ENCODE results near the gene PATL2. TPM values are rescaled to one million over a fixed set of nuclear protein-coding genes. Genes with fewer than 3 reads are reported as not detected.

The PATL2 gene
- total and polyA plus RNA-seq, 2 experiments from 2014 or later, result 0.26 TPM; not detected in 1

- no peak for TF ChIP-seq EZH2phosphoT487 (IDR thresholded peaks at IDR 0.05; ENCODE audit: insufficient read depth, low read depth)
- no peak for TF ChIP-seq EZH2 (IDR thresholded peaks at IDR 0.05; ENCODE audit: insufficient read depth, poor library complexity, severe bottlenecking)
- H4K20me1 ChIP-seq (ENCODE audit: insufficient read depth), result no peaks in the 10 kb centered on the region
- peaks cover 8% of the 10 kb centered on the region; the same call in 1 of the 2 replicates for H3F3A ChIP-seq (ENCODE audit: insufficient read depth)
- H3K4me3 ChIP-seq, result peak within 1 kb of the TSS; percentile 100
- no peaks in the 10 kb centered on the region for H3K9me3 ChIP-seq (ENCODE audit: low read depth)
- in situ Hi-C loops (cut with MboI), result loop anchor here (10.0 kb wide), 1 partner anchor 71 kb away; the partner anchor contains the start of gene TRIM69
- peaks cover 5% of the 10 kb centered on the region; the same call in 1 of the 2 replicates for H3K36me3 ChIP-seq (ENCODE audit: low read depth)
- peak within 1 kb of the TSS; percentile 100 for H3K4me2 ChIP-seq (ENCODE audit: unreplicated experiment)
- no peaks in the 10 kb centered on the region for H3K9me2 ChIP-seq (ENCODE audit: insufficient read depth)
- peak within 1 kb of the TSS; percentile 80 for H3K27ac ChIP-seq
- H3K4me1 ChIP-seq (ENCODE audit: insufficient read depth), result peaks cover 10% of the 10 kb centered on the region
- H3K27me3 ChIP-seq (replicated peaks; ENCODE audit: insufficient read depth), result no peaks in the 10 kb centered on the region
- peak within 1 kb of the TSS; percentile 94 for H3K9ac ChIP-seq
- peak; percentile 99 for DNase-seq
- peaks cover 36% of the 10 kb centered on the region for H3K79me2 ChIP-seq (ENCODE audit: insufficient read depth)
- WGBS, 2 experiments (ENCODE audit: low coverage in 1 of 2, low lambda C conversion rate in 2 of 2, missing lambda C conversion rate in 2 of 2), result 9 to 11% methylated on average over 39 to 45 of the region's 53 CpGs
- H2AFZ ChIP-seq, result peak within 1 kb of the TSS; percentile 100
These were observed 47.5 kb downstream of the PATL2 start, which contains the start of gene SPG11 for GRCh38 chr15:44663410-44664308. Gene SPG11 (minus strand): TSS chr15:44663662. CDS start chr15:44663647, 15 bp downstream.

GRCh38 chr15:44662478-44663409 is 48.4 kb downstream of the PATL2 start:
- Histone ChIP-seq H3K4me2 (ENCODE audit: unreplicated experiment) (peak overlapping the region; percentile 100), H3K9me2 (ENCODE audit: insufficient read depth) (no peaks in the 10 kb centered on the region), H3K79me2 (ENCODE audit: insufficient read depth) (peaks cover 36% of the 10 kb centered on the region), H3K9me3 (ENCODE audit: low read depth) (no peaks in the 10 kb centered on the region), H3F3A (ENCODE audit: insufficient read depth) (peaks cover 8% of the 10 kb centered on the region; the same call in 1 of the 2 replicates), H3K4me3 (peak overlapping the region; percentile 100), H2AFZ (peak overlapping the region; percentile 95), H3K9ac (peak overlapping the region; percentile 94), H3K4me1 (ENCODE audit: insufficient read depth) (peaks cover 10% of the 10 kb centered on the region), H3K27ac (peak overlapping the region; percentile 80), H4K20me1 (ENCODE audit: insufficient read depth) (no peaks in the 10 kb centered on the region), H3K36me3 (ENCODE audit: low read depth) (peaks cover 6% of the 10 kb centered on the region; the same call in 1 of the 2 replicates), H3K27me3 (replicated peaks; ENCODE audit: insufficient read depth) (no peaks in the 10 kb centered on the region)
- 18 to 23% methylated on average over 26 to 32 of the region's 34 CpGs for WGBS, 2 experiments (ENCODE audit: low coverage in 1 of 2, low lambda C conversion rate in 2 of 2, missing lambda C conversion rate in 2 of 2)
- peak; percentile 81 for DNase-seq
- no peak for TF ChIP-seq EZH2phosphoT487 (IDR thresholded peaks at IDR 0.05; ENCODE audit: insufficient read depth, low read depth)
- TF ChIP-seq EZH2 (IDR thresholded peaks at IDR 0.05; ENCODE audit: insufficient read depth, poor library complexity, severe bottlenecking), result no peak
- in situ Hi-C loops (cut with MboI), result loop anchor here (10.0 kb wide), 1 partner anchor 72 kb away; the partner anchor contains the start of gene TRIM69

GRCh38 chr15:44661576-44661975 is 49.5 kb downstream of the PATL2 start:
- H3K27me3 ChIP-seq (replicated peaks; ENCODE audit: insufficient read depth), result no peaks in the 10 kb centered on the region
- H3K27ac ChIP-seq, result no peak overlapping the region
- H3K79me2 ChIP-seq (ENCODE audit: insufficient read depth), result peaks cover 36% of the 10 kb centered on the region
- H4K20me1 ChIP-seq (ENCODE audit: insufficient read depth), result no peaks in the 10 kb centered on the region
- H3K4me1 ChIP-seq (ENCODE audit: insufficient read depth), result peaks cover 10% of the 10 kb centered on the region
- H3F3A ChIP-seq (ENCODE audit: insufficient read depth), result peaks cover 8% of the 10 kb centered on the region; the same call in 1 of the 2 replicates
- in situ Hi-C loops (cut with MboI), result loop anchor here (10.0 kb wide), 1 partner anchor 73 kb away; the partner anchor contains the start of gene TRIM69
- H3K36me3 ChIP-seq (ENCODE audit: low read depth), result peaks cover 14% of the 10 kb centered on the region; the same call in 1 of the 2 replicates
- H3K9ac ChIP-seq, result peak overlapping the region; percentile 94
- peak overlapping the region; percentile 100; the same call in 1 of the 2 replicates for H3K4me3 ChIP-seq
- DNase-seq, result no peak
- no peaks in the 10 kb centered on the region for H3K9me3 ChIP-seq (ENCODE audit: low read depth)
- no peak for TF ChIP-seq EZH2 (IDR thresholded peaks at IDR 0.05; ENCODE audit: insufficient read depth, poor library complexity, severe bottlenecking)
- no peak for TF ChIP-seq EZH2phosphoT487 (IDR thresholded peaks at IDR 0.05; ENCODE audit: insufficient read depth, low read depth)
- no peak overlapping the region for H2AFZ ChIP-seq
- peak overlapping the region; percentile 100 for H3K4me2 ChIP-seq (ENCODE audit: unreplicated experiment)
- no peaks in the 10 kb centered on the region for H3K9me2 ChIP-seq (ENCODE audit: insufficient read depth)

GRCh38 chr15:44659056-44659455 is 52.1 kb downstream of the PATL2 start:
- H3K27me3 ChIP-seq (replicated peaks; ENCODE audit: insufficient read depth), result no peaks in the 10 kb centered on the region
- peaks cover 21% of the 10 kb centered on the region; the same call in 1 of the 2 replicates for H3F3A ChIP-seq (ENCODE audit: insufficient read depth)
- WGBS, 2 experiments (ENCODE audit: low coverage in 1 of 2, low lambda C conversion rate in 2 of 2, missing lambda C conversion rate in 2 of 2), result 97% methylated on average over 3 of the region's 3 CpGs
- in situ Hi-C loops (cut with MboI), result no loop called here
- no peaks in the 10 kb centered on the region for H4K20me1 ChIP-seq (ENCODE audit: insufficient read depth)
- no peaks in the 10 kb centered on the region for H3K9me3 ChIP-seq (ENCODE audit: low read depth)
- no peak overlapping the region for H2AFZ ChIP-seq
- peaks cover 36% of the 10 kb centered on the region for H3K79me2 ChIP-seq (ENCODE audit: insufficient read depth)
- peaks cover 10% of the 10 kb centered on the region for H3K4me1 ChIP-seq (ENCODE audit: insufficient read depth)
- peaks cover 25% of the 10 kb centered on the region; the same call in 1 of the 2 replicates for H3K36me3 ChIP-seq (ENCODE audit: low read depth)
- H3K9ac ChIP-seq, result no peak overlapping the region
- DNase-seq, result no peak
- no peak overlapping the region for H3K27ac ChIP-seq
- no peak overlapping the region for H3K4me2 ChIP-seq (ENCODE audit: unreplicated experiment)
- H3K4me3 ChIP-seq, result no peak overlapping the region
- no peak for TF ChIP-seq EZH2phosphoT487 (IDR thresholded peaks at IDR 0.05; ENCODE audit: insufficient read depth, low read depth)
- no peak for TF ChIP-seq EZH2 (IDR thresholded peaks at IDR 0.05; ENCODE audit: insufficient read depth, poor library complexity, severe bottlenecking)
- no peaks in the 10 kb centered on the region for H3K9me2 ChIP-seq (ENCODE audit: insufficient read depth)
